Keratinocyte (primary cell): ENCODE results near the gene CHST7.

ENCODE experiments used
- EZH2 ChIP-seq: IDR thresholded peaks from one replicate; pipeline ENCODE4 v1.6.1; 2012; ENCODE audit warnings: inconsistent platforms, mild to moderate bottlenecking, low read length, moderate library complexity
- TF ChIP-seq, protein P1 (sequence below), 3 experiments: IDR thresholded peaks in 1 of 3; conservative IDR thresholded peaks in 1 of 3; optimal IDR thresholded peaks in 1 of 3; 2 replicates in 2 of 3; 3 replicates in 1 of 3; pipeline versions ENCODE3 to v1.5.1; 2011; ENCODE audit warnings: low read length in 3 of 3, mild to moderate bottlenecking in 3 of 3, moderate library complexity in 2 of 3, control low read depth in 1 of 3, inconsistent platforms in 1 of 3; ENCODE audit not compliant: insufficient read depth in 2 of 3; ENCODE audit errors: extremely low read depth in 1 of 3

DNA sequence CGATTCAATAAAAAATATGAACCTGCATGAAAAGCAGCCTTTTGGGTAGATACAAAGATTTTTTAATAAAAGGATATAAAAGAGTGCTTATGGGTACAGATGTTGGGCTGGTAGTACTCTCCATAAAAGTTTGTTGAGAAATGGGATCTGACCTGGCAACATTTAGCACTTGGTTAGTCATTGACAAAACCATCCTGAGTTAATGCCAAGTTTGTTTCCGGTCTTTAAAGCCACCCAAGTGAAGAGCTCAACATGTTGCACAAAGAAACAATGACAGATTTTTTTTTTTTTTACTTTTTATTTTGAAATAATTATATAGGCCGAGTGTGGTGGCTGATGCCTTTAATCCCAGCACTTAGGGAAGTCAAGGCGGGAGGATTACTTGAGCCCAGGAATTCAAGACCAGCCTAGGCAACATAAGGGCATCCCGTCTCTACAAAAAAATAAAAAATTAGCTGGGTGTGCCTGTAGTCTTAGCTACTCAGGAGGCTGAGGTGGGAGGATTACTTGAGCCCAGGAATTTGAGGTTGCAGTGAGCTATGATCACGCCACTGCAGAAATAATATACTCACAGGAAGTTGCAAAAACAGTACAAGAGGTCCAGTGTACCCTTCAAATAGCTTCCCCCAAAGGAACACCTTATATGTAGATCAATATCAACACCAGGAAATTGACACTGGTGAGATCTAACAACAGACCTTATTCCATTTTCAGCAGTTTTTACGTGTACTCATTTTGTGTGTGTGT, 16.6 kb downstream of the CHST7 start:
- no peak for TF ChIP-seq EZH2
- TF ChIP-seq, protein P1, sequence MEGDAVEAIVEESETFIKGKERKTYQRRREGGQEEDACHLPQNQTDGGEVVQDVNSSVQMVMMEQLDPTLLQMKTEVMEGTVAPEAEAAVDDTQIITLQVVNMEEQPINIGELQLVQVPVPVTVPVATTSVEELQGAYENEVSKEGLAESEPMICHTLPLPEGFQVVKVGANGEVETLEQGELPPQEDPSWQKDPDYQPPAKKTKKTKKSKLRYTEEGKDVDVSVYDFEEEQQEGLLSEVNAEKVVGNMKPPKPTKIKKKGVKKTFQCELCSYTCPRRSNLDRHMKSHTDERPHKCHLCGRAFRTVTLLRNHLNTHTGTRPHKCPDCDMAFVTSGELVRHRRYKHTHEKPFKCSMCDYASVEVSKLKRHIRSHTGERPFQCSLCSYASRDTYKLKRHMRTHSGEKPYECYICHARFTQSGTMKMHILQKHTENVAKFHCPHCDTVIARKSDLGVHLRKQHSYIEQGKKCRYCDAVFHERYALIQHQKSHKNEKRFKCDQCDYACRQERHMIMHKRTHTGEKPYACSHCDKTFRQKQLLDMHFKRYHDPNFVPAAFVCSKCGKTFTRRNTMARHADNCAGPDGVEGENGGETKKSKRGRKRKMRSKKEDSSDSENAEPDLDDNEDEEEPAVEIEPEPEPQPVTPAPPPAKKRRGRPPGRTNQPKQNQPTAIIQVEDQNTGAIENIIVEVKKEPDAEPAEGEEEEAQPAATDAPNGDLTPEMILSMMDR (optimal IDR thresholded peaks at IDR 0.05 in 1 of 3, IDR thresholded peaks at IDR 0.05 in 1 of 3, conservative IDR thresholded peaks at IDR 0.05 in 1 of 3; ENCODE audit: extremely low read depth in 1 of 3, insufficient read depth in 2 of 3, low read length in 3 of 3), result no peak
